ENCODE measurements around the gene CHRNA5.
A peak's percentile ranks its signal among the peaks of the same experiment; 100 is the strongest.

CHRNA5 gene

GRCh38 chr15:78620527-78621421 lies 55.5 kb downstream of the CHRNA5 start, which contains the start of gene CHRNA3:
TSS of gene CHRNA3 (minus strand) at chr15:78620996. CDS start at chr15:78620794, 202 bp downstream.
- no peak for DNase-seq

- DNase-seq = no peak
Observed at GRCh38 chr15:78621810-78622402, 56.6 kb downstream of the CHRNA5 start.

GRCh38 chr15:78623786-78624497 lies 58.6 kb downstream of the CHRNA5 start:
- no peak for DNase-seq

- no peak for DNase-seq
Observed at GRCh38 chr15:78624651-78625590, 59.6 kb downstream of the CHRNA5 start.

- no peak for DNase-seq
Observed at GRCh38 chr15:78625606-78626280, 60.4 kb downstream of the CHRNA5 start.

- no peak for DNase-seq
Observed at GRCh38 chr15:78626381-78626995, 61.2 kb downstream of the CHRNA5 start.

GRCh38 chr15:78627348-78627747 lies 62.0 kb downstream of the CHRNA5 start:
- DNase-seq = no peak

- DNase-seq = no peak
Observed at GRCh38 chr15:78628227-78628626, 62.9 kb downstream of the CHRNA5 start.

GRCh38 chr15:78629031-78629715 lies 63.9 kb downstream of the CHRNA5 start:
- no peak for DNase-seq

GRCh38 chr15:78629716-78630065 lies 64.4 kb downstream of the CHRNA5 start:
- DNase-seq = no peak

- no peak for DNase-seq
Observed at GRCh38 chr15:78630886-78631633, 65.7 kb downstream of the CHRNA5 start.

GRCh38 chr15:78633348-78633747 lies 68.0 kb downstream of the CHRNA5 start:
- DNase-seq = no peak

GRCh38 chr15:78634210-78635145 lies 69.2 kb downstream of the CHRNA5 start:
- DNase-seq = no peak

- DNase-seq = no peak
Observed at GRCh38 chr15:78635346-78635745, 70.0 kb downstream of the CHRNA5 start.

GRCh38 chr15:78636378-78636859 lies 71.1 kb downstream of the CHRNA5 start:
- no peak for DNase-seq

GRCh38 chr15:78637776-78638435 lies 72.6 kb downstream of the CHRNA5 start:
- DNase-seq = no peak

- DNase-seq = peak in 1 of 2 experiments; percentile 35
Observed at GRCh38 chr15:78638658-78639314, 73.5 kb downstream of the CHRNA5 start.
